Measurements from ENCODE around the gene C14orf119. TPM values are rescaled to one million over a fixed set of nuclear protein-coding genes. Genes with fewer than 3 reads are reported as not detected.

Gene C14orf119
- total and polyA plus RNA-seq, 9 donors, result 13.8 to 55.6 (median 41.5) TPM

GRCh38 chr14:23051141-23052057 is 43.9 kb upstream of the C14orf119 start:
- Histone ChIP-seq H3K4me1 (ENCODE audit: insufficient read depth) (no peaks in the 10 kb centered on the region), H3K36me3 (no peaks in the 10 kb centered on the region), H3K4me3 (no peak overlapping the region), H3K27ac (no peak overlapping the region), H3K9me3 (no peaks in the 10 kb centered on the region), H3K27me3 (no peaks in the 10 kb centered on the region)
- peak in 1 of 5 donors; percentile 12 for DNase-seq
- TF ChIP-seq CTCF (IDR thresholded peaks at IDR 0.05) (no peak), POLR2A (IDR thresholded peaks at IDR 0.05) (no peak)
- intact Hi-C loops (cut with DNase I), result loop anchor here in 1 of 4 donors (5.0 kb wide), 1 partner anchor 54 kb away; no protein-coding TSS in a partner anchor
- 66 to 77% (median 71%) methylated on average over 5 of the region's 5 CpGs for WGBS, 3 donors

- no peak overlapping the region for H3K4me3 ChIP-seq
- peak in 2 of 5 donors; percentile 25 to 31 for DNase-seq
- no peaks in the 10 kb centered on the region for H3K36me3 ChIP-seq
- H3K9me3 ChIP-seq, result no peaks in the 10 kb centered on the region
- no peak overlapping the region for H3K27ac ChIP-seq
- intact Hi-C loops (cut with DNase I), result loop anchor here in 1 of 4 donors (5.0 kb wide), 1 partner anchor 55 kb away; no protein-coding TSS in a partner anchor
- H3K27me3 ChIP-seq, result no peaks in the 10 kb centered on the region
- no peaks in the 10 kb centered on the region for H3K4me1 ChIP-seq (ENCODE audit: insufficient read depth)
- TF ChIP-seq CTCF (IDR thresholded peaks at IDR 0.05) (no peak), EP300 (IDR thresholded peaks at IDR 0.05) (no peak), POLR2A (IDR thresholded peaks at IDR 0.05) (no peak)
- WGBS, 3 donors, result 63 to 70% (median 63%) methylated on average over 14 of the region's 14 CpGs
Measured at GRCh38 chr14:23052182-23052623, 43.1 kb upstream of the C14orf119 start.

GRCh38 chr14:23052671-23053070 is 42.6 kb upstream of the C14orf119 start:
- no peak overlapping the region for H3K4me3 ChIP-seq
- no peak overlapping the region for H3K27ac ChIP-seq
- H3K9me3 ChIP-seq, result no peaks in the 10 kb centered on the region
- TF ChIP-seq POLR2A (IDR thresholded peaks at IDR 0.05) (no peak), EP300 (IDR thresholded peaks at IDR 0.05) (no peak), CTCF (IDR thresholded peaks at IDR 0.05) (no peak)
- DNase-seq, result peak in 1 of 5 donors; percentile 4
- H3K27me3 ChIP-seq, result no peaks in the 10 kb centered on the region
- no peaks in the 10 kb centered on the region for H3K4me1 ChIP-seq (ENCODE audit: insufficient read depth)
- intact Hi-C loops (cut with DNase I), result loop anchor here in 1 of 4 donors (5.0 kb wide), 1 partner anchor 55 kb away; no protein-coding TSS in a partner anchor
- 63 to 70% (median 68%) methylated on average over 3 of the region's 3 CpGs for WGBS, 3 donors
- no peaks in the 10 kb centered on the region for H3K36me3 ChIP-seq

- H3K27me3 ChIP-seq, result no peaks in the 10 kb centered on the region
- no peaks in the 10 kb centered on the region for H3K4me1 ChIP-seq (ENCODE audit: insufficient read depth)
- H3K9me3 ChIP-seq, result no peaks in the 10 kb centered on the region
- intact Hi-C loops (cut with DNase I), result loop anchor here in 1 of 4 donors (5.0 kb wide), 1 partner anchor 56 kb away; no protein-coding TSS in a partner anchor
- no peak overlapping the region for H3K27ac ChIP-seq
- DNase-seq, result peak in 1 of 5 donors; percentile 29
- H3K4me3 ChIP-seq, result no peak overlapping the region
- WGBS, 3 donors, result 94 to 96% (median 96%) methylated on average over 10 of the region's 10 CpGs
- no peak for TF ChIP-seq EP300 (IDR thresholded peaks at IDR 0.05)
- TF ChIP-seq POLR2A (IDR thresholded peaks at IDR 0.05), result no peak
- no peak for TF ChIP-seq CTCF (IDR thresholded peaks at IDR 0.05)
- no peaks in the 10 kb centered on the region for H3K36me3 ChIP-seq
Measured at GRCh38 chr14:23053426-23053825, 41.9 kb upstream of the C14orf119 start.

Measured in ovary (tissue), 9 donors.